HFF-Myc (cell line): Measurements from ENCODE around the gene FHAD1.

Experiments used
- DNase-seq: peaks from one replicate; pipeline ENCODE4 v3.0.0-alpha.2; 2011; ENCODE audit warnings: low read depth; ENCODE audit errors: extremely low read depth
- H3K4me3 ChIP-seq: replicated peaks from 2 replicates; pipeline ENCODE4 v1.5.1; 2011; ENCODE audit warnings: low read depth, mild to moderate bottlenecking, control low read depth, low read length
- CTCF ChIP-seq: IDR thresholded peaks from 2 replicates; pipeline ENCODE4 v1.5.1; 2012; ENCODE audit warnings: mild to moderate bottlenecking, low read depth, low read length, control low read depth; ENCODE audit errors: missing control alignments

Gene FHAD1

GRCh38 chr1:15401391-15402055 is 154.5 kb downstream of the FHAD1 start:
- TF ChIP-seq CTCF = no peak
- no peak overlapping the region for H3K4me3 ChIP-seq
- no peak for DNase-seq

DNA sequence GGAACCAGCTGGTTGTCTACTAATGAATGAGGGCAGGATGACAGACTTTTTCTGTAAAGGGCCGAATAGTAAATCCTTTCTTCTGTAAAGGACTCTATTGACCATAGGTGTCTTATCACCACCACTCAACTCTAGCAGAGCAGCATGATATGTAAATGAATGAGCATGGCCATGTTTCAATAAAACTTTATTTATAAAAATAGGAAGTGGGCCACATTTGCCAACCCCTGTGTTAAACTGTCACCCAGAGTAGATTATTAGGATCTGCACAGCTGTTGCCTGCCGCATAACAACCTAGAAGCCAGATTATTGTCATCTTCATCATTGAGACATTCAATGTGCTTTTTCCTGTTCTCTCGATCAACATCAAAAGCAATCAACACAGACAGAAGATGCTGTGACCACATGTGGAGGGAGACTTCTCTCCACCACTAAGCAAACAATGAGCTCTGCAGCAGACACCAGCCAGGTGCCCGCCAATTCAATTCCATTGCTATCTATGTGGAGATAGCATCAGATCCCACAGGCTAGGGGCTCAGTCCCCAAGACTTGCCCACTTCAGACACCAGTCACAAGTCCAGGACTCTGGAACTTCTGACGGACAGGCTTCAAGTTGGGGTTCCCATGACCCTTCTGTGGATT is 155.9 kb downstream of the FHAD1 start:
- no peak overlapping the region for H3K4me3 ChIP-seq
- TF ChIP-seq CTCF = no peak
- DNase-seq = no peak

DNA sequence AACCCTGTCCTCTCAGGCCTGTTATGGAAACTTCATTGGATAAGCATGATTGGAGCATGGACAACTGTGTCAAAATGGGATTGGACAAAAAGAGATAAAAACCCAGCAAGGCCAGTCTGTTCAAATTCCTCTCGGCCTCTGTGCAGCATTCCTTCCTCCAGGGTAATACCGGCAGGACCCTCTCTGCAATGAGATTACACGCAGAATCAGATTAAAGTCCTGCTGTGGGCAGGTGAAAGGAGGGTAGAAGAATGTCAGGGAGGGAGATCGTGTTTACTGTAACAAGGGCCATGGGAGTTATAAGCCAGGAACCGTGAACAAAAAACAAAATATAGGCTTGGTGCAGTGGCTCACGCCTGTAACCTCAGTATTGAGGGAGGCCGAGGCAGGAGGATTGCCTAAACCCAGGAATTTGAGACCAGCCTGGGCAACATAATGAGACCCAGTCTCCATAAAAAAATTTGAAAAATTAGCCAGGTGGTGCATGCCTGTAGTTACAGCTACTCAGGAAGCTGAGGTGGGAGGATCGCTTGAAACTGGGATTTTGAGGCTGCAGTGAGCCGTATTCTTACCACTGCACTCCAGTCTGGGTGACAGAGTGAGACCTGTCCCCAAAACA is 157.0 kb downstream of the FHAD1 start:
- no peak for TF ChIP-seq CTCF
- H3K4me3 ChIP-seq = no peak overlapping the region
- no peak for DNase-seq

- H3K4me3 ChIP-seq = no peak overlapping the region
- no peak for TF ChIP-seq CTCF
- no peak for DNase-seq
Observed at GRCh38 chr1:15405106-15405850, 158.3 kb downstream of the FHAD1 start.

DNA sequence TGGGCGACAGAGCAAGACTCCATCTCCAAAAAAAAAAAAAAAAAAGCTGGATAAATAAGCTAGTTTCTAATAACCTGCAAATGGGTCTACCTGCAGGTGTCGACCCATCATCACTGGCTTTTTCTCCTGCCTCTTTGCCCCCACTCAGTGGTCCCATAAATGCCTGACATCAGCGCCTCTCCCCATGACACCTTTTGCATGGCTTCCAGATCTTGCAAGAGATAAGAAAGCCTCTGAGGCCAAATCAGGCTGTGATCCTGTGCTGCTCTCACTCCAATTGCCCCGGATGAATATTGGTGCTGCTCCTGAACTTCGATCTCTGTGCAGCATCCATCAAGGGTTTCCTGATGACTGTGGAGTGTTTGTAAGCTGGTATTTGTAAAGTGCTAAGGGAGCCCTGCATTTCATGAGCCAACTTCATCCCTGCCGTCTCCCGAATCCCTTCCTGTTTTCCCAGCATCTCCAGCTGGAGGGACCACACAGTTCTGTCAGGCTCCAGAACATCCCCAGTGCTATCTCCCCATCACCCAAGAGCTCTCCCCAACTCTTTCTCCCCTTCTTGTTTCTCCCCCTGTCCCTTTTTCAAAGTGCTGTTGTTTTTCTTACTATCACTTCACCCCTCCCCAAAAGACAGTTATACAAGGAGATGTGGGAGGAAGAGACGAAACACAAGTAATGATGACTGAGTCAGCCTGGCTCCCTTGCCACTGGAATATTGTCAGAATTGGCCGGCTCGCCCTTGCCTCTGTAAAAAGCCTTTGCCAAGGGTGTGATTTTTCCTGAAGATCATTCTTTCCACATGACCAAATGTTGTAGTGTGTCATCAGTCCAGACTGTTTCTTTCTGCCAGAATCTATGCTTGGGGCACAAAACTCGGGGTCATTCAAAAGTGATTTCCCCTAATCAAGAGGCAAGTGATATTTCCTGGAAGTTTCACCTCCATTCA is 159.9 kb downstream of the FHAD1 start:
- H3K4me3 ChIP-seq = no peak overlapping the region
- no peak for TF ChIP-seq CTCF
- no peak for DNase-seq

- H3K4me3 ChIP-seq = no peak overlapping the region
- no peak for DNase-seq
- TF ChIP-seq CTCF = no peak
Observed at GRCh38 chr1:15407580-15407979, 160.6 kb downstream of the FHAD1 start.
